ENCODE measurements around the gene FTO. TPM values are rescaled to one million over a fixed set of nuclear protein-coding genes. Genes with fewer than 3 reads are reported as not detected.

FTO gene
- total and polyA plus RNA-seq, 2 of the 13 experiments (the other 11 are each of a cell fraction or from before 2014, with no cell fraction given): 41.6 to 55.8 TPM

GRCh38 chr16:54180421-54181359, 476.7 kb downstream of the FTO start (continued):
- TF ChIP-seq ZNF264 (CRISPR knock-in tag; IDR thresholded peaks at IDR 0.05) (0 out of 2 replicates have a peak, but pooled peaks have one; percentile 12), HIVEP1 (CRISPR knock-in tag; IDR thresholded peaks at IDR 0.05) (no peak), DZIP1 (CRISPR knock-in tag; IDR thresholded peaks at IDR 0.05) (no peak), ZNF552 (CRISPR knock-in tag; IDR thresholded peaks at IDR 0.05; ENCODE audit: borderline replicate concordance) (no peak), EHMT2 (IDR thresholded peaks at IDR 0.05; ENCODE audit: borderline replicate concordance, low read depth, low read length) (peak; percentile 92; the same call in 1 of the 2 replicates), U2AF1 (optimal IDR thresholded peaks at IDR 0.05; ENCODE audit: low read depth, low read length) (no peak), SNRNP70 (IDR thresholded peaks at IDR 0.05; ENCODE audit: low read depth, low read length) (no peak), RARG (CRISPR knock-in tag; IDR thresholded peaks at IDR 0.05; ENCODE audit: low read depth) (no peak), HDAC6 (IDR thresholded peaks at IDR 0.05; ENCODE audit: low read depth, low read length) (no peak), LRRFIP1 (CRISPR knock-in tag; conservative IDR thresholded peaks at IDR 0.05) (no peak), RAD21 (CRISPR knock-in tag; IDR thresholded peaks at IDR 0.05) (0 out of 2 replicates have a peak, but pooled peaks have one; percentile 20), ZNF382 (CRISPR knock-in tag; IDR thresholded peaks at IDR 0.05; ENCODE audit: borderline replicate concordance) (0 out of 2 replicates have a peak, but pooled peaks have one; percentile 59), DRAP1 (CRISPR knock-in tag; IDR thresholded peaks at IDR 0.05) (no peak), SMC3 (IDR thresholded peaks at IDR 0.05; ENCODE audit: low read length) (peak; percentile 48; the same call in 1 of the 2 replicates), NFE2L2 (IDR thresholded peaks at IDR 0.05; ENCODE audit: low read length) (no peak), ZNF784 (CRISPR knock-in tag; IDR thresholded peaks at IDR 0.05; ENCODE audit: borderline replicate concordance) (peak; percentile 54; the same call in 1 of the 2 replicates)
- TF ChIP-seq, protein P1, sequence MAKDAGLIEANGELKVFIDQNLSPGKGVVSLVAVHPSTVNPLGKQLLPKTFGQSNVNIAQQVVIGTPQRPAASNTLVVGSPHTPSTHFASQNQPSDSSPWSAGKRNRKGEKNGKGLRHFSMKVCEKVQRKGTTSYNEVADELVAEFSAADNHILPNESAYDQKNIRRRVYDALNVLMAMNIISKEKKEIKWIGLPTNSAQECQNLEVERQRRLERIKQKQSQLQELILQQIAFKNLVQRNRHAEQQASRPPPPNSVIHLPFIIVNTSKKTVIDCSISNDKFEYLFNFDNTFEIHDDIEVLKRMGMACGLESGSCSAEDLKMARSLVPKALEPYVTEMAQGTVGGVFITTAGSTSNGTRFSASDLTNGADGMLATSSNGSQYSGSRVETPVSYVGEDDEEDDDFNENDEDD (CRISPR knock-in tag; IDR thresholded peaks at IDR 0.05; ENCODE audit: borderline replicate concordance): no peak
- TF ChIP-seq, protein P2, sequence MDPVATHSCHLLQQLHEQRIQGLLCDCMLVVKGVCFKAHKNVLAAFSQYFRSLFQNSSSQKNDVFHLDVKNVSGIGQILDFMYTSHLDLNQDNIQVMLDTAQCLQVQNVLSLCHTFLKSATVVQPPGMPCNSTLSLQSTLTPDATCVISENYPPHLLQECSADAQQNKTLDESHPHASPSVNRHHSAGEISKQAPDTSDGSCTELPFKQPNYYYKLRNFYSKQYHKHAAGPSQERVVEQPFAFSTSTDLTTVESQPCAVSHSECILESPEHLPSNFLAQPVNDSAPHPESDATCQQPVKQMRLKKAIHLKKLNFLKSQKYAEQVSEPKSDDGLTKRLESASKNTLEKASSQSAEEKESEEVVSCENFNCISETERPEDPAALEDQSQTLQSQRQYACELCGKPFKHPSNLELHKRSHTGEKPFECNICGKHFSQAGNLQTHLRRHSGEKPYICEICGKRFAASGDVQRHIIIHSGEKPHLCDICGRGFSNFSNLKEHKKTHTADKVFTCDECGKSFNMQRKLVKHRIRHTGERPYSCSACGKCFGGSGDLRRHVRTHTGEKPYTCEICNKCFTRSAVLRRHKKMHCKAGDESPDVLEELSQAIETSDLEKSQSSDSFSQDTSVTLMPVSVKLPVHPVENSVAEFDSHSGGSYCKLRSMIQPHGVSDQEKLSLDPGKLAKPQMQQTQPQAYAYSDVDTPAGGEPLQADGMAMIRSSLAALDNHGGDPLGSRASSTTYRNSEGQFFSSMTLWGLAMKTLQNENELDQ (CRISPR knock-in tag; IDR thresholded peaks at IDR 0.05; ENCODE audit: borderline replicate concordance): no peak
